PC-3 (cell line): ENCODE data around the gene TMCO5A. TPM values are rescaled to one million over a fixed set of nuclear protein-coding genes. Genes with fewer than 3 reads are reported as not detected.

Experiments used
- ATAC-seq: fragments of 200-7000 bp; cut with Tn5 transposase; 2 replicates; pipeline ENCODE4 v1.9.1; 2020; ENCODE audit warnings: mild to moderate bottlenecking, moderate library complexity
- BruUV-seq: library from RNA; stranded (reverse); fragments of 400-500 nt; replicated peaks from 2 replicates; lab custom pipeline; 2021; lab: Mats Ljungman, UMichigan
- CTCF ChIA-PET: fragments of 300-600 bp; sonication (Branson Sonifier 250); formaldehyde crosslinking; loops from one replicate; lab custom pipeline; 2022; ENCODE audit warnings: antibody characterized with exemption; lab: Charles Lee
- POLR2A ChIA-PET: fragments of 300-600 bp; sonication (Branson Sonifier 250); formaldehyde crosslinking; loops from one replicate; lab custom pipeline; 2022; ENCODE audit warnings: antibody characterized with exemption; ENCODE audit not compliant: unreplicated experiment; lab: Charles Lee
- DNase-seq: peaks from one replicate; pipeline ENCODE4 v3.0.0-alpha.2; 2015
- H2AFZ ChIP-seq: fragments of 300-600 bp; sonication (generic); 2 replicates; pipeline ENCODE4 v1.6.0; 2016; ENCODE audit warnings: antibody characterized with exemption, low read length
- H3F3A ChIP-seq: fragments of 300-600 bp; sonication (generic); one replicate; pipeline ENCODE4 v1.6.0; 2017; ENCODE audit warnings: antibody characterized with exemption, low read length, control low read depth, mild to moderate bottlenecking; ENCODE audit not compliant: unreplicated experiment
- H3K27ac ChIP-seq: fragments of 300-600 bp; sonication (generic); 2 replicates; pipeline ENCODE4 v1.5.1; 2016; ENCODE audit warnings: mild to moderate bottlenecking, low read length
- H3K27me3 ChIP-seq: fragments of 300-600 bp; sonication (generic); 2 replicates; pipeline ENCODE4 v1.6.1; 2016; ENCODE audit warnings: low read length, mixed read lengths
- H3K36me3 ChIP-seq: fragments of 300-600 bp; sonication (generic); 2 replicates; pipeline ENCODE4 v1.6.1; 2016; ENCODE audit warnings: low read depth, mixed run types, low read length, mixed read lengths
- H3K4me1 ChIP-seq: fragments of 300-600 bp; sonication (generic); 2 replicates; pipeline ENCODE4 v1.5.1; 2016; ENCODE audit warnings: low read length; ENCODE audit not compliant: insufficient read depth
- H3K4me2 ChIP-seq: fragments of 300-600 bp; sonication (generic); 2 replicates; pipeline ENCODE4 v1.6.0; 2016; ENCODE audit warnings: low read length
- H3K4me3 ChIP-seq: fragments of 300-600 bp; sonication (generic); 2 replicates; pipeline ENCODE4 v1.5.1; 2016; ENCODE audit warnings: mild to moderate bottlenecking, low read length, mixed read lengths
- H3K79me2 ChIP-seq: fragments of 300-600 bp; sonication (generic); 2 replicates; pipeline ENCODE4 v1.6.1; 2017; ENCODE audit warnings: low read length, mixed read lengths
- H3K9ac ChIP-seq: fragments of 300-600 bp; sonication (generic); 2 replicates; pipeline ENCODE4 v1.6.0; 2016; ENCODE audit warnings: mild to moderate bottlenecking, low read length
- H3K9me2 ChIP-seq: fragments of 300-600 bp; sonication (generic); replicated peaks from 2 replicates; pipeline ENCODE4 v1.6.1; 2016; ENCODE audit warnings: mixed run types, low read length, mixed read lengths
- H3K9me3 ChIP-seq: fragments of 300-600 bp; sonication (generic); 2 replicates; pipeline ENCODE4 v1.6.1; 2016; ENCODE audit warnings: low read length, mixed read lengths
- H4K20me1 ChIP-seq: fragments of 300-600 bp; sonication (generic); 2 replicates; pipeline ENCODE4 v1.6.1; 2016; ENCODE audit warnings: low read length, mixed read lengths
- CTCF ChIP-seq: fragments of 300-600 bp; sonication (generic); conservative IDR thresholded peaks from 2 replicates; pipeline ENCODE4 v1.5.1; 2017; ENCODE audit warnings: antibody characterized with exemption, low read depth, mild to moderate bottlenecking, low read length
- EZH2 ChIP-seq: fragments of 300-600 bp; sonication (generic); IDR thresholded peaks from one replicate; pipeline ENCODE4 v1.6.1; 2017; ENCODE audit warnings: antibody characterized with exemption, mild to moderate bottlenecking, low read length; ENCODE audit not compliant: unreplicated experiment
- EZH2phosphoT487 ChIP-seq: fragments of 300-600 bp; sonication (generic); IDR thresholded peaks from 2 replicates; pipeline ENCODE4 v1.6.1; 2018; ENCODE audit warnings: mild to moderate bottlenecking, antibody characterized with exemption, low read length, borderline replicate concordance
- intact Hi-C: fragments of 100-400 bp; cut with micrococcal nuclease; formaldehyde crosslinking; loops from 2 replicates; pipeline ENCODE4 v1.9.0; 2023
- total RNA-seq: library from RNA; depleted of rRNA; stranded (reverse); fragments of >200 nt; gene quantifications from 2 replicates; pipeline ENCODE4 v1.2.3, GENCODE V29; 2014

The TMCO5A gene
- total RNA-seq, 1 experiment from 2014 or later, result not detected

GRCh38 chr15:37933666-37934065 lies 774 bp upstream of the TMCO5A start:
- CTCF ChIA-PET, result no interaction called here
- H3K9me2 ChIP-seq, result no peaks in the 10 kb centered on the region
- peaks cover 12% of the 10 kb centered on the region; the same call in 1 of the 2 replicates for H3K27me3 ChIP-seq
- no peak overlapping the region for H3K4me2 ChIP-seq
- no peak overlapping the region for H3K9ac ChIP-seq
- no peaks in the 10 kb centered on the region for H3K36me3 ChIP-seq
- TF ChIP-seq CTCF, result no peak
- no peak for TF ChIP-seq EZH2
- no peaks in the 10 kb centered on the region for H3K9me3 ChIP-seq
- H3K27ac ChIP-seq, result no peak overlapping the region
- ATAC-seq (no peak), DNase-seq (no peak)
- H3F3A ChIP-seq, result no peaks in the 10 kb centered on the region
- intact Hi-C loops, result no loop called here
- H2AFZ ChIP-seq, result no peak overlapping the region
- POLR2A ChIA-PET, result interaction anchor here (0.7 kb wide), 1 partner anchor 590 kb away, joined by 5 read pairs; no protein-coding TSS in a partner anchor
- H3K4me1 ChIP-seq, result no peaks in the 10 kb centered on the region
- no peaks in the 10 kb centered on the region for H4K20me1 ChIP-seq
- no peaks in the 10 kb centered on the region for H3K79me2 ChIP-seq
- BruUV-seq, result no TSS peak
- no peak overlapping the region for H3K4me3 ChIP-seq

- Histone ChIP-seq H3K9me3 (no peaks in the 10 kb centered on the region), H3K4me2 (no peak overlapping the region), H3K9me2 (no peaks in the 10 kb centered on the region), H3K27ac (no peak overlapping the region), H3K9ac (no peak overlapping the region), H3K79me2 (no peaks in the 10 kb centered on the region), H3K27me3 (peaks cover 9% of the 10 kb centered on the region; the same call in 1 of the 2 replicates), H4K20me1 (no peaks in the 10 kb centered on the region), H2AFZ (no peak overlapping the region), H3K4me1 (no peaks in the 10 kb centered on the region), H3K4me3 (no peak overlapping the region), H3F3A (no peaks in the 10 kb centered on the region), H3K36me3 (no peaks in the 10 kb centered on the region)
- intact Hi-C loops, result no loop called here
- no peak for TF ChIP-seq EZH2phosphoT487
- TF ChIP-seq EZH2, result no peak
- TF ChIP-seq CTCF, result no peak
- no peak for DNase-seq
- no TSS peak for BruUV-seq
- ChIA-PET CTCF (no interaction called here), POLR2A (interaction anchor here (0.6 kb wide), 1 partner anchor 453 kb away, joined by 3 read pairs; no protein-coding TSS in a partner anchor)
- no peak for ATAC-seq
These were observed 6.4 kb downstream of the TMCO5A start for GRCh38 chr15:37940876-37941275.

- ChIA-PET CTCF (no interaction called here), POLR2A (no interaction called here)
- Histone ChIP-seq H3K4me1 (no peaks in the 10 kb centered on the region), H4K20me1 (no peaks in the 10 kb centered on the region), H3K4me2 (no peak overlapping the region), H3F3A (no peaks in the 10 kb centered on the region), H2AFZ (no peak overlapping the region), H3K79me2 (no peaks in the 10 kb centered on the region), H3K36me3 (no peaks in the 10 kb centered on the region), H3K27ac (no peak overlapping the region), H3K9me2 (no peaks in the 10 kb centered on the region), H3K9me3 (no peaks in the 10 kb centered on the region), H3K9ac (no peak overlapping the region), H3K27me3 (peaks cover 3% of the 10 kb centered on the region; the same call in 1 of the 2 replicates), H3K4me3 (no peak overlapping the region)
- TF ChIP-seq CTCF (no peak), EZH2 (no peak), EZH2phosphoT487 (no peak)
- ATAC-seq (no peak), DNase-seq (no peak)
- BruUV-seq, result no TSS peak
- intact Hi-C loops, result no loop called here
These were observed 7.3 kb downstream of the TMCO5A start for GRCh38 chr15:37941779-37942178.
